Measurements from ENCODE around the gene ARHGAP21.
"Not testable (repeated sequence)": the region's sequence is repeated elsewhere in the genome, so short reads cannot be mapped to it uniquely, and the experiment has no call there.

The ARHGAP21 gene

GRCh38 chr10:24642921-24643678 lies 80.6 kb downstream of the ARHGAP21 start:
- DNase-seq (ENCODE audit: low read depth, low spot score) = no peak

GRCh38 chr10:24639124-24639523 lies 84.6 kb downstream of the ARHGAP21 start:
- no peak for DNase-seq (ENCODE audit: low read depth, low spot score)

- no peak for DNase-seq (ENCODE audit: low read depth, low spot score)
These were observed 97.9 kb downstream of the ARHGAP21 start for GRCh38 chr10:24625778-24626177.

DNA sequence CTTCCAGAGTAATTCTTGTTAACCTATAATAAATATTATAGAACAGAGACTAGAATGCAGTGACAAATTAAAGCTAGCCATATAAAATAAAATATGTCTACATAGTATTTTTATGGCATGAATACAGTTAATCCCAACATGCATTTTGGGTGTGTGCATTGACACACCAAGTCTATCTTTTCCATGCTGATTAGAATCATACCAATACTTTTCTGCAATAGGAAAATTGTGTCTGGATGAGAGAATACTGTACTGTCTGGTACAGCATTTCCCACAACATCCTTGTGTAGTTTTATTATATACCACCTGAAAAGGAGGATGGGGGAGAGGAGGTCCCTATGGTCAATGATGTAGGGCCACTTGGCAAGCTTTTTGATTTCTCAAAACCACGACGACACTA lies 100.3 kb downstream of the ARHGAP21 start:
- DNase-seq (ENCODE audit: low read depth, low spot score) = no peak

GRCh38 chr10:24622781-24623301 lies 100.8 kb downstream of the ARHGAP21 start:
- no peak for DNase-seq (ENCODE audit: low read depth, low spot score)

DNA sequence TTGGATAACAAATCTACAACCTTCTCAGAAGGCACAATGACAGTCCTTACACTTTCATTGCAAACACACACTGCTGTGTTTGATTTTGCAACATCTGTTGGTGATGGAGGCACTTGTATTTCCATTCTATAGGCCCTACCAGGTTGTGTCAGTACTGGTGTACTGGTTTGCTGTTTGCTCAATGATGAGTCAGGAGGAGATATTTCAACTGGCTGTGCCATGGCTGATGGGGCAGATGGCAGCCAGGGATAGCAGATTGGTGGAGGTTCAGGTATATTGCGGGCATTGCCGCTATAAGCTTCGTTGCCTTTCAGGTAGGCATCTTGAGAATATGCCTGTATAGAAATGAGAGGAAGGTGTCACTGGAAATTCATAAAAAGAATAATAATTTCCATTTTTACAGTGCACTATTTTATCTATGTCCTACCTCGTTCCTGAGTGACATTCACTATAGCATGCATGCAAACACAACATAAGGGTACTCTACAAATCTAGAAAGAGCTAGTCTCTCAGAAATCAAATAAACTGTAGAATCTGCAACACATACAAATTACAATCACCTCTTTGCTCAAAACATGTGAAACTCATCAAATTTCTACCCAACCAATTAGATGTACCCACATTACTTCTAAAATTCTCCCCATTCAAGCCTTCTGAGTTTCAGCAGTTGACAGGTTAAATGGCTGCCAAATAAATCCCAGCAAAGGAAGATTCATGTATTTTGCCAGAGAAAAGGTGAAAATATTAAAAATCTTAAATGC lies 102.5 kb downstream of the ARHGAP21 start:
- DNase-seq (ENCODE audit: low read depth, low spot score) = not testable (repeated sequence)

DNA sequence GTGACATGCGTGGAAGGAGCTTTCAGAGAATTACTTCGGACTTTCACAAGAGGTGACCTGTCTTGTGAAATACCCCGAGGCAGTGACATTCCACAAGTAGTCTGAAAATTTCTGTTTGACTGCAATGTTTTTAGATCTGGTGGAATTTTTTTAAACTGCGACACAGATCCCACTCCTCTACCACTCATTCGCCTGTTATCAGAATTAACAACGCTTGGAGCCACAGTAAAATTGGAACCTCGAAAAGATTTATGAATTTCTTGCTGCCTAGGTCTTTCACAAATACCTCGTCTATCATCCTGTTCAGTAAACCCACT lies 103.7 kb downstream of the ARHGAP21 start:
- not testable (repeated sequence) for DNase-seq (ENCODE audit: low read depth, low spot score)

DNA sequence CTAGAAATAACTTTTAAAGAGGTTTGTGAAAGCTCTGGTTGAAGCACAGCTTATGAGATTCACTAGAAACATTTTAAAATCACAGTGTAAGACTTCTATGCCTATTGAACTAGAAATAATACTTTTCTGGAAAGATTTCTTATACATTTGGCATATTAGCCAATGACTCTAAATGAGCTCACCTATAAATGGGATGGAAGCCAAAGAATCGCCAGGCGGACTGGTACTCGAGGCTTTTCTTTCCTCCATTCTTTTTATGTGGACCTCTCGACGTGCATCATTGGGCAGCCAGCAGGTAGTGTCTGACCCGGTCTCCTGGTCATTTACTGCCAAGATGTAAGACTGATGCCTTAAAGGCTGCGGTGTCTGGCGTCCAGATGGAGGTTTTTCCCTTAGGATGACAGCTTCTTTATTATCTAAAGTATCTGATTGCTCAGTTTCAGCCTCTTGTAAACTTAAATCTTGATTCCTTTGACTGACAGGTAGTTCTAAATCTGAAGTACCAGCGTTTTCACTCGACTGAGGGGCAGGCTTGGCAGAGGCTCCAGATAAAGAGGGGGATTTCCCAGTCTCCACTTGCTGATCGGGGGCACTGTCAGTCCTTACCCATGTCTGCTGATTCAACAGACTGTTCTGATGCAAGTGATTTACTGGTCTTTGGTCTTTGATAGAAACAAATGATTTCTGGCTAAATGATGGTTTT lies 104.2 kb downstream of the ARHGAP21 start:
- DNase-seq (ENCODE audit: low read depth, low spot score) = not testable (repeated sequence)

DNA sequence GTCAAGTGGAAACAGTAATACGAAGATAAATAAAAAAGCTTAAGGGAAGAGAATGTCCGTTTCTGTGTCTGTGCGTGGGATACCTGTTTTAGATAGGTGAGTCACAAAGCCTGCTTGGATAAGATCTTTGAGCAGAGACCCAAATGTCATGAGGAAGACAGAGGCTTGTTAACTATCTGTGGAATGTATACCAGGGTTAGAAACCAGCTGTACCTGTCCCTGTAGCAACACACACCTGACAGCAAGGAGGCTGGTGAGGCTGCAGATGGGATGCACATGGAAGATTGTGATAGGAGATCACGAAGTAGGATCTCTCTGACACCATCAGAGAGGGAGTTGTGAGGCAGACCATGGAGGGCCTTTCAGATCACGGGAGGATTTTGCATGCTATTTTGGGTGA lies 105.3 kb downstream of the ARHGAP21 start:
- no peak for DNase-seq (ENCODE audit: low read depth, low spot score)

DNA sequence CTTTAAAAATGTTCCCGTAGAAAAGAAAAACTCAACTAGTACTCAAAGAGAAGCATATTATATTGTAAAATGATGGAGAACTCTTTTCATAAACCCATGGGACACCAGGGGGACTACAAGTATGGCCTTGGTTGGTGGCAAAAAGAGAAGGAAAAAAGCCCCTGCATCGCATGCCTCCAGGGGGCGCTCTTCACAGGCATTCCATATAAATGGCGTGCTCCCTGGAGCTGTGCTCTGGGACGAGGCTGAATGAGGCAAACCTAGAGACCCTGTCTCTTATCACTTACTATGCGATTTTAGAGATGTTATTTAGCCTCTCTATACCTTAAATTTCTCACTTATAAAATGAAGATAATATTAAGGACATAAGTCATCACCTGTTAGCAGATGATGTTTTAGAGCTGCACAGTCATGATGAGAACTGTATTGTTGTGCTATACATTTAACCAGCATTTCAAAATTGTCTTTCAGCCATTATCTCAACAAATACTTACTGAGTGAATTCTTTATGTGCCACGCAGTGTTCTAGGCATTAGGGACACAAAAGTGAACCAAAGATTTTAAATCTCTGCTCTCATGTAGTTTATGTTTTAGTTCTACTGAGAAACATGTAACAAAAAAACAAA lies 105.8 kb downstream of the ARHGAP21 start:
- DNase-seq (ENCODE audit: low read depth, low spot score) = peak; percentile 33

GRCh38 chr10:24616536-24616935 lies 107.2 kb downstream of the ARHGAP21 start:
- no peak for DNase-seq (ENCODE audit: low read depth, low spot score)

GRCh38 chr10:24606021-24606420 lies 117.7 kb downstream of the ARHGAP21 start:
- DNase-seq (ENCODE audit: low read depth, low spot score) = no peak

- DNase-seq (ENCODE audit: low read depth, low spot score) = no peak
These were observed 118.5 kb downstream of the ARHGAP21 start for GRCh38 chr10:24605141-24605540.

GRCh38 chr10:24603333-24603732 lies 120.4 kb downstream of the ARHGAP21 start:
- no peak for DNase-seq (ENCODE audit: low read depth, low spot score)

DNA sequence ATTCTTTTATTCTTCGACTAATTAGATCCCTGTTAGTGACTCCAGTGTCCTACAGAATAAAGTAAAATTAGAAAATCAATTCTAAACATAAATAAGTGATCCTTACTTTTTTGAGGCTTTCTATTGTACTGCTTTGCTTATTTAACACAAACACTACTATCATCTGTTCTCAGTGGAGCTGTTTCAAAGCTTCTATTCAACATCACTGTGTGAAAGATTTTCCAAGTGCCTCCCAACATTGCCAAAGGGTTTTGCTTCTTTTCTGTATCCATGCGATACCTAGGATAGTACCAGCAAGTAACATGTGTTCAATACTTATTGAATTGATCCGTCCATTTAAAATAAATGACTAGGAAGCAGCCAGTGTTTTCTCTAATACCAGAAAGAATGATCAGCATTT lies 125.7 kb downstream of the ARHGAP21 start:
- DNase-seq (ENCODE audit: low read depth, low spot score) = no peak

DNA sequence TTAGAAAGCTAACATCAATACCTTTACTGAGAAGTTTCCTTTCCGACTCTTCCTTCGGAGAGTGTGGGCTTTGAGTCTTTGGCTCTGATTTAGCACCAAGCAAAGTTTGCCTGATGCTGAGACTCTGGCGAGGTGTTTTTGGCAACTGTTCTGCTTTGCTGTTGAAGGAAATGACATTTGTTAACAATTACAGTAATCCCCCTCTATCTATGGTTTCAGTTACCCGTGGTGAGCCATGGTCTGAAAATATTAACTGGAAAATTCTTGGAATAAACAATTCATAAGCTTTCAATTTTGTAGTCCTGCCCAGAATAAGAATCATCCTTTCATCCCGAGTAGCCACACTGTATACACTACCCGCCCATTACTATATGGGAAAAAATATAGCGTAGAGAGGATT lies 126.3 kb downstream of the ARHGAP21 start:
- no peak for DNase-seq (ENCODE audit: low read depth, low spot score)

DNA sequence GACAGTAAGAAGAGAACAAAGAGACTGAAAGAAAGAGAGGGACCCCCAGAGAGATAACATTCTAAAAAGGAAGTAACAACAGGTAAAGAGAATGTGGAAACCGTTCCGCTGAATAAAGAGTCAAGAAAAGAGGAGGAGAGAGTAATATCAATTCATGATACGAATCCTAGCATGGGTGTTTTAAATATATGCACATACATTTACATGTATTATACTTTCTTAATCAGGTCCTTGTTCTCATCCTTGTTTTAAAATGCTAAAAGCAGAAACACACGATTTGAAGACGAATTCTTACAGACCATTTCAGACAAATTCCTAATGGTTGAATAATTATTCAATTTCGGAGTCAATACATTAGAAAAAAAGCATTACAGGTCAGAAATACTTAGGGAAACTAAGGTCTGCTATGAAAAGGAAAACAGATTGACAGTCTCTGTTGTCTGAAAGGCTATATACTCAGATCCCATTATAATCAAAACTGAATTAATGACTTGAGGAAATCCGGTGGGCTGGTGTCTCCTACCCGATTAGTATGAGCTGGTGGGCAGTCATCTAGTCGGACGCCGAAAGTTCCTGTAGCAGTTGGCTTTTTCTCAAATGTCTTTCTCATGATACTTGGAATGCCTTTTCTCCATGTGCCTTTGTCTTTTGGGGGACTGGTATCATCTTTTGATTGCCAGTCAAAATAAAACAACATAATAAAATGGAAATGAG lies 127.3 kb downstream of the ARHGAP21 start:
- DNase-seq (ENCODE audit: low read depth, low spot score) = no peak

GRCh38 chr10:24590697-24591457 lies 132.8 kb downstream of the ARHGAP21 start:
- no peak for DNase-seq (ENCODE audit: low read depth, low spot score)

- DNase-seq (ENCODE audit: low read depth, low spot score) = no peak
These were observed 134.4 kb downstream of the ARHGAP21 start for GRCh38 chr10:24589265-24589664.

DNA sequence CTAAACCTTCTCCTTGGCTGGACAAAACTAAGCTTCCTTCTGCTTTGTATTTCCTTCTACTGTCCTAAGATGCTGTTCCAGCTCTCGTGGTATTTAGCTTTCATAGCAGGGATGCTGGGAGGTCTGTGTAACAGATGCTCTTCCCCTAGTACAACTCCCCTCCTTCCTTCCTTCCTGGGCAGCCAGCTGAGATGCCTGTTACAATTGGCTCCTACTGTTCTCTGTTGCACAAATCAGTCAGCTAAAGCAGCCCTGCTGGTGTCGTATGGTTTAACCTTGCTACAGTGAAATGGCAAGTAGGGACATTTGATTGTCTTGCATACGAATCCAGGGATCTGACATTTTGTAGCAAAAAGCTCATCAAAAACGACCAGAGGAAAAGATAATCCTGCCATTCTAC lies 143.8 kb downstream of the ARHGAP21 start:
- DNase-seq (ENCODE audit: low read depth, low spot score) = peak; percentile 23

DNA sequence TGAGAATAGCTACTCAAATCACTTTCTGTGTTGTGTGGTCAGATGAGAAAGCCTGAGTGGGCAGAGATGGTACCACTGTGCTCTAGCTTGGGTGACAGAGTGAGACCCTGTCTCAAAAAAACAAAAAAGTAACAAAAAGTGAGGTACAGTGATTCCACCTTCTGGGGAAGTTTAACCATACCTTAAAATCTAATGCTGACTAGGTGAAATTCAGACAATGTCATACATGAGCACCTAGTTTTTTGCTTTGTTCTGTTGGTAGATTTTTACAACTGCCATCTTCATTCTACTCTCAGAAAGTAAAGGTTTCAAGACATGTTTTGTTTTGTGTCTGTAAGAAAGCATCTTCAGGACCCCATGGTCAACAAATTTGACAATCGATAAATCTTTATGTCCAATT lies 144.2 kb downstream of the ARHGAP21 start:
- no peak for DNase-seq (ENCODE audit: low read depth, low spot score)
